ENCODE results near the gene ZRANB1. TPM values are rescaled to one million over a fixed set of nuclear protein-coding genes. Genes with fewer than 3 reads are reported as not detected.

The ZRANB1 gene
- total RNA-seq, 6 donors from 2014 or later = 14.6 to 35.4 (median 17.1) TPM

GRCh38 chr10:124899151-124899550, 42.8 kb upstream of the ZRANB1 start:
- H3K27ac ChIP-seq = no peak overlapping the region
- no peak overlapping the region for H3K4me3 ChIP-seq
- no peaks in the 10 kb centered on the region for H3K27me3 ChIP-seq
- TF ChIP-seq POLR2A (IDR thresholded peaks at IDR 0.05) (no peak), EP300 (IDR thresholded peaks at IDR 0.05) (no peak)
- no peaks in the 10 kb centered on the region for H3K36me3 ChIP-seq
- DNase-seq (peak in 1 of 2 donors; percentile 69), ATAC-seq (ENCODE audit: low FRiP score in 2 of 2) (no peak)
- H3K9me3 ChIP-seq = no peaks in the 10 kb centered on the region
- no peaks in the 10 kb centered on the region for H3K4me1 ChIP-seq
- WGBS, 2 donors = 90 to 95% methylated on average over 7 to 11 of the region's 11 CpGs

GRCh38 chr10:124902462-124902861, 39.5 kb upstream of the ZRANB1 start:
- TF ChIP-seq POLR2AphosphoS5 (IDR thresholded peaks at IDR 0.05) = no peak
- no peak for TF ChIP-seq POLR2A (IDR thresholded peaks at IDR 0.05)
- no peak for TF ChIP-seq EP300 (IDR thresholded peaks at IDR 0.05)
- no peak for TF ChIP-seq CTCF (IDR thresholded peaks at IDR 0.05)
- DNase-seq (no peak), ATAC-seq (ENCODE audit: low FRiP score in 2 of 2) (no peak)
- H3K27me3 ChIP-seq = no peaks in the 10 kb centered on the region
- H3K4me3 ChIP-seq = no peak overlapping the region
- H3K27ac ChIP-seq = no peak overlapping the region
- H3K9me3 ChIP-seq = no peaks in the 10 kb centered on the region
- H3K36me3 ChIP-seq = no peaks in the 10 kb centered on the region
- H3K4me1 ChIP-seq = no peaks in the 10 kb centered on the region
- WGBS, 2 donors = 84 to 97% methylated on average over 1 of the region's 1 CpG

DNA sequence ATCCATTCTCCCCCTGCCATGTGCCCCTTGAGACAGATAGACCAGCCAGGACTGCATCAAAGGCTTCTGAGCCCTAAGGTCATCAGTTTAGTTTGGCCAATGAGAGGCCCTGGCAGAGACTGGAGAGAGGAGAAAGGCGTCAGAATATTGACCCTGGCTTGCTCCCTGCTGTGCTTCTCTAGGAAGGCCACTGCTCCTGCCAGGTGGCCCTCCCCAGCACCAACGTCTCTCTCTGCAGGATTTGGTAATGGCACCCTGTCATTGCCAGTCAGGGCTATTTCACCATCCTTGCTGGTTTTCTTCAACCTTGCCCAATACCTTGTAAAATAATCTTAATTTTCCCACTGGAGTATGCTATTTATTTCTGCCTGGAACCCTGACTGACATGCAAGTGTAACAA, 38.8 kb upstream of the ZRANB1 start:
- Histone ChIP-seq H3K4me1 (no peaks in the 10 kb centered on the region), H3K36me3 (no peaks in the 10 kb centered on the region), H3K9me3 (no peaks in the 10 kb centered on the region), H3K27ac (no peak overlapping the region), H3K4me3 (no peak overlapping the region), H3K27me3 (no peaks in the 10 kb centered on the region)
- WGBS, 2 donors = 20 to 29% methylated on average over 2 of the region's 2 CpGs
- DNase-seq (no peak), ATAC-seq (ENCODE audit: low FRiP score in 2 of 2) (no peak)
- no peak for TF ChIP-seq POLR2A (IDR thresholded peaks at IDR 0.05)
- no peak for TF ChIP-seq CTCF (IDR thresholded peaks at IDR 0.05)
- TF ChIP-seq POLR2AphosphoS5 (IDR thresholded peaks at IDR 0.05) = no peak
- no peak for TF ChIP-seq EP300 (IDR thresholded peaks at IDR 0.05)

DNA sequence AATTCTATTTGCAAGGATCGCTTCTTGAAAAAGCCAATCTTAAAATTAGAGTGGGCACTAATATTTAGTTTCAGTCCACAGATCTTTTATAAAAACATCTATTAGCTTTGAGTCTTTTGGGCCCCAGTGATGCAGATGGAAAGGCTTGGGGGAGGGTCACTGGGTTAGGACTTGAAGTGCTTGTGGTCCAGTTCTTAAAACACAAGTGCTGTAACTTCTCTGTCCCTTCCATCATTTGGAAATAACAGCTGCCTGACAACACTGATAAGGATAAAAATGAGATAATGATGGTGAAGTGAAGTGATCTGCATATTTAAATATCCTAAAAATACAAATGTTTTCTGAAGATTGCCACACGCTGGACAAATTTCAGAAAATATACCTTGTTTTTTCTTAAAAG, 37.1 kb upstream of the ZRANB1 start:
- no peaks in the 10 kb centered on the region for H3K9me3 ChIP-seq
- no peak for ATAC-seq (ENCODE audit: low FRiP score in 2 of 2)
- 90 to 92% methylated on average over 2 of the region's 2 CpGs for WGBS, 2 donors
- no peaks in the 10 kb centered on the region for H3K27me3 ChIP-seq
- H3K4me1 ChIP-seq = no peaks in the 10 kb centered on the region
- DNase-seq = no peak
- H3K36me3 ChIP-seq = no peaks in the 10 kb centered on the region
- no peak overlapping the region for H3K27ac ChIP-seq
- TF ChIP-seq POLR2AphosphoS5 (IDR thresholded peaks at IDR 0.05) (no peak), POLR2A (IDR thresholded peaks at IDR 0.05) (no peak), CTCF (IDR thresholded peaks at IDR 0.05) (no peak), EP300 (IDR thresholded peaks at IDR 0.05) (no peak)
- H3K4me3 ChIP-seq = no peak overlapping the region

- DNase-seq = no peak
- peak in 1 of 2 donors; percentile 66 for ATAC-seq (ENCODE audit: low FRiP score in 2 of 2)
- WGBS, 2 donors = 81 to 86% methylated on average over 9 of the region's 9 CpGs
- Histone ChIP-seq H3K9me3 (no peaks in the 10 kb centered on the region), H3K27me3 (no peaks in the 10 kb centered on the region), H3K36me3 (no peaks in the 10 kb centered on the region), H3K4me3 (no peak overlapping the region), H3K4me1 (peaks cover 0 to 3% (median under 1%) of the 10 kb centered on the region in 4 donors), H3K27ac (no peak overlapping the region)
- TF ChIP-seq CTCF (IDR thresholded peaks at IDR 0.05) (no peak), EP300 (IDR thresholded peaks at IDR 0.05) (no peak), POLR2AphosphoS5 (IDR thresholded peaks at IDR 0.05) (no peak), POLR2A (IDR thresholded peaks at IDR 0.05) (no peak)
These were observed 35.3 kb upstream of the ZRANB1 start for GRCh38 chr10:124906551-124907001.
